IMR-90 (cell line): ENCODE results near the gene C2orf92. TPM values are rescaled to one million over a fixed set of nuclear protein-coding genes. Genes with fewer than 3 reads are reported as not detected.

ENCODE experiments used
- ATAC-seq: fragments of 200-7000 bp; cut with Tn5 transposase; 2 replicates; pipeline ENCODE4 v1.9.1; 2020; ENCODE audit warnings: low read depth, mild to moderate bottlenecking, moderate library complexity
- BruUV-seq: library from RNA; stranded (reverse); fragments of 400-500 nt; replicated peaks from 2 replicates; lab custom pipeline; 2021; lab: Mats Ljungman, UMichigan
- CTCF ChIA-PET: fragments of 300-600 bp; formaldehyde crosslinking; extraction: SDS; loops from one replicate; lab custom pipeline; 2021; ENCODE audit warnings: antibody characterized with exemption; lab: Yijun Ruan, JAX
- POLR2A ChIA-PET: fragments of 300-600 bp; sonication (Branson Sonifier 250); formaldehyde crosslinking; loops from one replicate; lab custom pipeline; 2022; ENCODE audit warnings: antibody characterized with exemption; ENCODE audit not compliant: unreplicated experiment; lab: Charles Lee
- DNase-seq: peaks from one replicate; pipeline ENCODE4 v3.0.0; 2013
- H2AFZ ChIP-seq: replicated peaks from 2 replicates; pipeline ENCODE3; 2013; ENCODE audit warnings: low read length, mild to moderate bottlenecking; ENCODE audit not compliant: poor library complexity
- H2AK5ac ChIP-seq: 2 replicates; pipeline ENCODE4 v1.6.1; 2013; ENCODE audit warnings: low read depth, low read length, inconsistent platforms
- H2AK9ac ChIP-seq: replicated peaks from 2 replicates; pipeline ENCODE3; 2013; ENCODE audit warnings: mild to moderate bottlenecking, low read depth, low read length, moderate library complexity; ENCODE audit not compliant: poor library complexity
- H2BK120ac ChIP-seq: 2 replicates; pipeline ENCODE4 v1.6.1; 2013; ENCODE audit warnings: low read depth, low read length, inconsistent platforms
- H2BK15ac ChIP-seq: 3 replicates; pipeline ENCODE4 v1.6.1; 2013; ENCODE audit warnings: low read depth, low read length, inconsistent platforms
- H2BK20ac ChIP-seq: 2 replicates; pipeline ENCODE4 v1.6.1; 2013; ENCODE audit warnings: low read depth, mild to moderate bottlenecking, inconsistent platforms, low read length, moderate library complexity
- H2BK5ac ChIP-seq: 2 replicates; pipeline ENCODE4 v1.6.1; 2013; ENCODE audit warnings: mild to moderate bottlenecking, low read depth, low read length, inconsistent platforms; ENCODE audit not compliant: poor library complexity, severe bottlenecking
- H3K14ac ChIP-seq: replicated peaks from 2 replicates; pipeline ENCODE4 v1.6.1; 2013; ENCODE audit warnings: low read depth, low read length, inconsistent platforms
- H3K18ac ChIP-seq: 2 replicates; pipeline ENCODE4 v1.6.1; 2013; ENCODE audit warnings: low read depth, low read length, control low read depth
- H3K23ac ChIP-seq: 2 replicates; pipeline ENCODE4 v1.6.1; 2013; ENCODE audit warnings: low read depth, low read length, inconsistent platforms
- H3K27ac ChIP-seq: 2 replicates; pipeline ENCODE4 v1.5.1; 2013; ENCODE audit warnings: mild to moderate bottlenecking, control low read depth, low read length; ENCODE audit not compliant: insufficient read depth
- H3K27me3 ChIP-seq: 2 replicates; pipeline ENCODE4 v1.6.1; 2013; ENCODE audit warnings: low read length; ENCODE audit not compliant: control insufficient read depth, insufficient read depth
- H3K36me3 ChIP-seq: 2 replicates; pipeline ENCODE4 v1.6.1; 2013; ENCODE audit warnings: low read length, mixed read lengths; ENCODE audit not compliant: control insufficient read depth, insufficient read depth
- H3K4ac ChIP-seq: 2 replicates; pipeline ENCODE4 v1.6.1; 2013; ENCODE audit warnings: low read depth, low read length, inconsistent platforms
- H3K4me1 ChIP-seq: 2 replicates; pipeline ENCODE4 v1.6.1; 2013; ENCODE audit warnings: low read length, mixed read lengths; ENCODE audit not compliant: control insufficient read depth, insufficient read depth
- H3K4me2 ChIP-seq: 2 replicates; pipeline ENCODE4 v1.6.1; 2013; ENCODE audit warnings: low read depth, mild to moderate bottlenecking, control low read depth, low read length, moderate library complexity
- H3K4me3 ChIP-seq: 2 replicates; pipeline ENCODE4 v1.5.1; 2013; ENCODE audit warnings: low read depth, mild to moderate bottlenecking, control low read depth, low read length, moderate library complexity; ENCODE audit not compliant: insufficient read depth
- H3K56ac ChIP-seq: 2 replicates; pipeline ENCODE4 v1.6.1; 2013; ENCODE audit warnings: low read length, inconsistent platforms; ENCODE audit not compliant: insufficient read depth; ENCODE audit errors: extremely low read depth
- H3K79me1 ChIP-seq, 2 experiments: 2 replicates each; pipeline ENCODE4 v1.6.1; 2013; ENCODE audit warnings: low read length in 2 of 2, inconsistent platforms in 1 of 2, low read depth in 1 of 2
- H3K9ac ChIP-seq: 2 replicates; pipeline ENCODE4 v1.6.1; 2013; ENCODE audit warnings: low read depth, low read length, control low read depth
- H3K9me1 ChIP-seq: 2 replicates; pipeline ENCODE4 v1.6.1; 2013; ENCODE audit warnings: low read length, inconsistent platforms; ENCODE audit not compliant: insufficient read depth
- H3K9me3 ChIP-seq: 2 replicates; pipeline ENCODE4 v1.6.1; 2013; ENCODE audit warnings: low read length; ENCODE audit not compliant: control insufficient read depth, insufficient read depth
- H4K20me1 ChIP-seq: 2 replicates; pipeline ENCODE4 v1.6.1; 2013; ENCODE audit warnings: low read length, inconsistent platforms; ENCODE audit not compliant: insufficient read depth
- H4K5ac ChIP-seq: 2 replicates; pipeline ENCODE4 v1.6.1; 2013; ENCODE audit warnings: mild to moderate bottlenecking, low read depth, low read length, control low read depth
- H4K8ac ChIP-seq, 2 experiments: 2 replicates each; pipeline ENCODE4 v1.6.1; 2013; ENCODE audit warnings: low read depth in 2 of 2, low read length in 2 of 2, control low read depth in 1 of 2, inconsistent platforms in 1 of 2
- H4K91ac ChIP-seq: 2 replicates; pipeline ENCODE4 v1.6.1; 2013; ENCODE audit warnings: low read depth, low read length, inconsistent platforms; ENCODE audit not compliant: insufficient read depth
- BHLHE40 ChIP-seq: fragments of 150-350 bp; IDR thresholded peaks from 2 replicates; pipeline ENCODE4 v1.6.1; 2016; ENCODE audit warnings: mild to moderate bottlenecking, low read depth, low read length
- CEBPB ChIP-seq: IDR thresholded peaks from 2 replicates; pipeline ENCODE4 v1.6.1; 2012; ENCODE audit warnings: low read depth, low read length, improper control_type of control experiment
- CHD1 ChIP-seq: IDR thresholded peaks from 2 replicates; pipeline ENCODE4 v1.6.1; 2012; ENCODE audit warnings: low read depth, low read length, improper control_type of control experiment
- ELK1 ChIP-seq: fragments of 150-350 bp; IDR thresholded peaks from 2 replicates; pipeline ENCODE4 v1.6.1; 2016; ENCODE audit warnings: low read depth, mild to moderate bottlenecking, low read length, moderate library complexity, borderline replicate concordance
- FOS ChIP-seq: fragments of 150-350 bp; IDR thresholded peaks from 2 replicates; pipeline ENCODE4 v1.6.1; 2016; ENCODE audit warnings: low read depth, low read length
- MAFK ChIP-seq: IDR thresholded peaks from 2 replicates; pipeline ENCODE4 v1.6.1; 2012; ENCODE audit warnings: low read depth, low read length, improper control_type of control experiment
- MAZ ChIP-seq: IDR thresholded peaks from 2 replicates; pipeline ENCODE4 v1.6.1; 2012; ENCODE audit warnings: low read depth, mild to moderate bottlenecking, low read length, improper control_type of control experiment, moderate library complexity, borderline replicate concordance
- MXI1 ChIP-seq: IDR thresholded peaks from 2 replicates; pipeline ENCODE4 v1.6.1; 2012; ENCODE audit warnings: low read depth, mild to moderate bottlenecking, low read length, moderate library complexity, borderline replicate concordance
- POLR2A ChIP-seq: IDR thresholded peaks from 2 replicates; pipeline ENCODE4 v1.6.1; 2012; ENCODE audit warnings: mild to moderate bottlenecking, low read depth, low read length
- RAD21 ChIP-seq: IDR thresholded peaks from 2 replicates; pipeline ENCODE4 v1.6.1; 2012; ENCODE audit warnings: low read length, improper control_type of control experiment
- RCOR1 ChIP-seq: IDR thresholded peaks from 2 replicates; pipeline ENCODE4 v1.6.1; 2012; ENCODE audit warnings: mild to moderate bottlenecking, low read length, improper control_type of control experiment; ENCODE audit not compliant: insufficient replicate concordance
- RFX5 ChIP-seq: IDR thresholded peaks from 2 replicates; pipeline ENCODE4 v1.8.0; 2012; ENCODE audit warnings: low read depth, mild to moderate bottlenecking, low read length, moderate library complexity
- SMC3 ChIP-seq: fragments of 150-350 bp; IDR thresholded peaks from 2 replicates; pipeline ENCODE4 v1.6.1; 2016; ENCODE audit warnings: low read depth, mild to moderate bottlenecking, antibody characterized with exemption, low read length, moderate library complexity
- USF2 ChIP-seq: fragments of 150-350 bp; IDR thresholded peaks from 2 replicates; pipeline ENCODE4 v1.6.1; 2017; ENCODE audit warnings: mild to moderate bottlenecking, antibody characterized with exemption, low read length, low read depth
- WGBS, 2 experiments: methylation state at CpG; one replicate each; pipeline versions ENCODE4 v1.1.5 to v1.1.7; 2013; ENCODE audit warnings: missing lambda C conversion rate in 2 of 2; ENCODE audit not compliant: insufficient read length in 1 of 2; ENCODE audit errors: extremely low coverage in 2 of 2; 5-methylcytosine and 5-hydroxymethylcytosine counted together
- dilution Hi-C: fragments of 300-500 bp; cut with HindIII; formaldehyde crosslinking; loops from one replicate; pipeline ENCODE4 v1.14.3; 2018; ENCODE audit warnings: low sequenced_read_pairs; ENCODE audit not compliant: unreplicated experiment
- in situ Hi-C: fragments of 300-500 bp; cut with MboI; formaldehyde crosslinking; loops from 3 replicates; pipeline ENCODE4 v1.14.3; 2019; ENCODE audit warnings: low sequenced_read_pairs, inconsistent platforms, mixed read lengths
- intact Hi-C: fragments of 100-400 bp; cut with micrococcal nuclease; formaldehyde crosslinking; loops from 2 replicates; pipeline ENCODE4 v1.10.0; 2022
- polyA plus RNA-seq, 3 experiments: library from polyadenylated mRNA; depleted of rRNA; stranded (reverse); fragments of >200 nt; gene quantifications; 2 replicates each; pipeline ENCODE4 v1.2.3, GENCODE V29; 2012; ENCODE audit warnings: low replicate concordance in 1 of 3
- total RNA-seq: library from RNA; depleted of rRNA; stranded (reverse); fragments of >200 nt; gene quantifications from 2 replicates; pipeline ENCODE4 v1.2.3, GENCODE V29; 2012

The C2orf92 gene
- total and polyA plus RNA-seq, 2 of the 4 experiments (the other 2 are of a cell fraction) = 0.90 to 2.5 TPM

GRCh38 chr2:97662895-97663625, 6.5 kb upstream of the C2orf92 start:
- Histone ChIP-seq H4K8ac (peak overlapping the region; percentile 56 to 78), H2BK5ac (peak overlapping the region; percentile 91), H3K4me1 (peaks cover 9% of the 10 kb centered on the region), H3K9me1 (peaks cover 9% of the 10 kb centered on the region), H2BK120ac (peak overlapping the region; percentile 73), H3K56ac (peak overlapping the region; percentile 79), H3K36me3 (peaks cover 15% of the 10 kb centered on the region; the same call in 1 of the 2 replicates), H3K79me1 (peaks cover 12 to 48% of the 10 kb centered on the region in 2 experiments; a peak in 3 of 4 replicates), H4K91ac (peak overlapping the region; percentile 94), H3K27me3 (no peaks in the 10 kb centered on the region), H4K20me1 (0 out of 2 replicates have a peak, but pooled peaks cover 8% of the 10 kb centered on the region), H3K14ac (peak overlapping the region; percentile 98), H3K4me3 (peak overlapping the region; percentile 57), H3K18ac (peak overlapping the region; percentile 87), H2AK9ac (peak overlapping the region; percentile 97), H3K9ac (peak overlapping the region; percentile 77), H4K5ac (peak overlapping the region; percentile 72), H3K9me3 (no peaks in the 10 kb centered on the region), H3K4ac (peak overlapping the region; percentile 90), H2BK20ac (peak overlapping the region; percentile 83), H3K27ac (peak overlapping the region; percentile 95), H2AFZ (peak overlapping the region; percentile 89), H2BK15ac (peak overlapping the region; percentile 37; the same call in 1 of the 3 replicates), H3K23ac (peak overlapping the region; percentile 96), H3K4me2 (peak overlapping the region; percentile 96), H2AK5ac (peak overlapping the region; percentile 69)
- BruUV-seq = TSS peak; percentile 35
- ChIA-PET CTCF (interaction anchor here (0.7 to 1.5 kb wide), 4 partner anchors 11 to 72 kb away, joined by 3 to 4 read pairs (median 3); partner anchors contain the start of gene COX5B), POLR2A (interaction anchor here (2.8 kb wide), 1 partner anchor 17 kb away, joined by 15 read pairs; the partner anchor contains the start of gene COX5B)
- DNase-seq (peak; percentile 89), ATAC-seq (peak; percentile 33)
- in situ Hi-C loops = loop anchor here (25.0 kb wide), 1 partner anchor 1601 kb away; no protein-coding TSS in a partner anchor
- 0% methylated on average over 1 of the region's 24 CpGs; no CpG with 5 or more reads in 1 of the 2 experiments for WGBS, 2 experiments
- dilution Hi-C loops = no loop called here
- intact Hi-C loops = no loop called here
- peak; percentile 65 for TF ChIP-seq FOS
- TF ChIP-seq MAZ = peak; percentile 60; the same call in 1 of the 2 replicates
- TF ChIP-seq RFX5 = no peak
- peak; percentile 71 for TF ChIP-seq POLR2A
- no peak for TF ChIP-seq RCOR1
- TF ChIP-seq BHLHE40 = peak; percentile 27; the same call in 1 of the 2 replicates
- TF ChIP-seq SMC3 = no peak
- peak; percentile 82 for TF ChIP-seq MXI1
- TF ChIP-seq MAFK = no peak
- no peak for TF ChIP-seq CEBPB
- peak; percentile 80 for TF ChIP-seq USF2
- TF ChIP-seq CHD1 = 0 out of 2 replicates have a peak, but pooled peaks have one; percentile 31
- no peak for TF ChIP-seq RAD21
- TF ChIP-seq ELK1 = no peak
